Spleen (tissue), 7 donors: Measurements from ENCODE around the gene PRR5L.

Experiments
- POLR2A ChIP-seq, 3 donors: fragments of 450-650 bp; IDR thresholded peaks; one replicate each; pipeline ENCODE4 v1.5.1; 2017; ENCODE audit warnings: antibody characterized with exemption in 3 of 3, mild to moderate bottlenecking in 1 of 3
- POLR2AphosphoS5 ChIP-seq, 3 donors: sonication (generic); formaldehyde crosslinking; IDR thresholded peaks; one replicate each; pipeline ENCODE4 v1.5.1; 2017; ENCODE audit warnings: antibody characterized with exemption in 3 of 3
- TF ChIP-seq, protein P1 (sequence below), 11 experiments: fragments of 200-600 bp in 7 of 11; fragments of 450-650 bp in 4 of 11; sonication (generic) in 4 of 11; IDR thresholded peaks in 8 of 11; conservative IDR thresholded peaks in 3 of 11; 1 replicate in 7 of 11; 2 replicates in 4 of 11; pipeline versions ENCODE4 v1.4.0 to v1.8.0; 2016 to 2021; ENCODE audit warnings: antibody characterized with exemption in 11 of 11, inconsistent platforms in 4 of 11, mild to moderate bottlenecking in 1 of 11
- donor health status: DM: no; HTN: no; CAD: no; lungs with moderate emphysema.
- donor health status: DM: no; HTN: no; CAD: no.
- donor health status: DM: no; HTN: no; CAD: no.

DNA sequence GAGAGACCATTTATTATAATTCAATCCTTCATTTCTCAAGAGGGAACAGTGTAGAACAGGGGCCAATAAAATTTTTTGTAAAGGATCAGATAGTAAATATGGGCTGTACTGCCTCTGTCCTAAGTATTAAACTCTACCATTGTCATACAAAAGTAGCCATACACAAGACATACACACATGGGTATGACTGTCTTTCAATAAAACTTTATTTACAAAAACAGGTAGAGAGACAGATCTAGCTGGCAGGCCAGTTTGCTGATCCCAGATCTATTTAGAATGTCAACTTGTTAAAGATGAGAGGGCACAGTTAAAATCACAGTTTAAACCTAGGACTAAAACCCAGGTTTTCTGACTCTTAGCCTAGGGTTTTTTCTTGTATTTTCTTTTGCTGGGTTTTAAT is 197.2 kb downstream of the PRR5L start:
- TF ChIP-seq, protein P1, sequence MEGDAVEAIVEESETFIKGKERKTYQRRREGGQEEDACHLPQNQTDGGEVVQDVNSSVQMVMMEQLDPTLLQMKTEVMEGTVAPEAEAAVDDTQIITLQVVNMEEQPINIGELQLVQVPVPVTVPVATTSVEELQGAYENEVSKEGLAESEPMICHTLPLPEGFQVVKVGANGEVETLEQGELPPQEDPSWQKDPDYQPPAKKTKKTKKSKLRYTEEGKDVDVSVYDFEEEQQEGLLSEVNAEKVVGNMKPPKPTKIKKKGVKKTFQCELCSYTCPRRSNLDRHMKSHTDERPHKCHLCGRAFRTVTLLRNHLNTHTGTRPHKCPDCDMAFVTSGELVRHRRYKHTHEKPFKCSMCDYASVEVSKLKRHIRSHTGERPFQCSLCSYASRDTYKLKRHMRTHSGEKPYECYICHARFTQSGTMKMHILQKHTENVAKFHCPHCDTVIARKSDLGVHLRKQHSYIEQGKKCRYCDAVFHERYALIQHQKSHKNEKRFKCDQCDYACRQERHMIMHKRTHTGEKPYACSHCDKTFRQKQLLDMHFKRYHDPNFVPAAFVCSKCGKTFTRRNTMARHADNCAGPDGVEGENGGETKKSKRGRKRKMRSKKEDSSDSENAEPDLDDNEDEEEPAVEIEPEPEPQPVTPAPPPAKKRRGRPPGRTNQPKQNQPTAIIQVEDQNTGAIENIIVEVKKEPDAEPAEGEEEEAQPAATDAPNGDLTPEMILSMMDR (IDR thresholded peaks at IDR 0.05 in 8 of 11, conservative IDR thresholded peaks at IDR 0.05 in 3 of 11) = no peak
- TF ChIP-seq POLR2A (IDR thresholded peaks at IDR 0.05) (no peak), POLR2AphosphoS5 (IDR thresholded peaks at IDR 0.05) (no peak)
